HG03378 (cell line): ENCODE data around the gene AGAP1.
"Not testable (repeated sequence)": the region's sequence is repeated elsewhere in the genome, so short reads cannot be mapped to it uniquely, and the experiment has no call there.

Experiments
- ATAC-seq: cut with Tn5 transposase; IDR thresholded peaks from one replicate; pipeline ENCODE4 v1.9.1; 2021; ENCODE audit warnings: mild to moderate bottlenecking, moderate library complexity; ENCODE audit not compliant: unreplicated experiment

The AGAP1 gene

DNA sequence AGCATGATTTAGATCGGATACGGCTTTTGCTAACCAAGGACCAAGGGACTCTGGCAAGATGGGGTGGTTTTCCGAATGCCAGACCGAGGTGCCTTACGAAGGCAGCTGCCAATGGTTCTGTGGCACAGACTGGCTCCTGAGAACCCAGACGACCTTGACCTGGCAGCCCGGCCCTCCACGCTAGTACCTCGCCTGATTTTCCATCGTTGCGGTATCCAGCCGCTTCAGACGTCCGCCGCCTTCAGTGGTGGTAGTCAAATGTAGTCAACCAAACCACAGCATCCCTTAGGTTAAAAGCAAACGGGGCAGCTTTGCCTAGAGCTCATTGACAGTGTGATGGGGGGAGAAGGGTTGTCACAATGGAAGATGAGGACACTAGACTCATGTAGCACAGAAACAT, 631.7 kb downstream of the AGAP1 start:
- no peak for ATAC-seq

DNA sequence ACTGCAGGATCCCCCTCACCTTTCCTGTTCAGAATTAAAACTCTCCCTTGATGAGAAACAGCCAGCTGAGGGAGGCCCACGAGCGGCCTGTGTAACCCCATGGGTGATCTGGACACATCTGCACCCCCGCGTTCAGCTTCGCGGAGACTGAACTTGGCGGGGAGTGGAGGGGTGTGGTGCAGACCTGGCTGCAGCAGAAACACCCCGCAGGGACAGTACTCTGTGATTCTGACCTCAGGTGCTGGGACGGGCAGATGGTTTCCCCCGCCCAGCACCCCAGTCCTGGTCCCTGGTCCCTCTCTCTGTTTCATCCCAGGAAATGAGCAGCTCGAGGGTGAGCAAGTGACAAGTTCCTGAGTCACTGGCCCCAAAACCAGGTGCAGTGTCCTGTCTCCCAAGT, 633.2 kb downstream of the AGAP1 start:
- ATAC-seq = no peak

DNA sequence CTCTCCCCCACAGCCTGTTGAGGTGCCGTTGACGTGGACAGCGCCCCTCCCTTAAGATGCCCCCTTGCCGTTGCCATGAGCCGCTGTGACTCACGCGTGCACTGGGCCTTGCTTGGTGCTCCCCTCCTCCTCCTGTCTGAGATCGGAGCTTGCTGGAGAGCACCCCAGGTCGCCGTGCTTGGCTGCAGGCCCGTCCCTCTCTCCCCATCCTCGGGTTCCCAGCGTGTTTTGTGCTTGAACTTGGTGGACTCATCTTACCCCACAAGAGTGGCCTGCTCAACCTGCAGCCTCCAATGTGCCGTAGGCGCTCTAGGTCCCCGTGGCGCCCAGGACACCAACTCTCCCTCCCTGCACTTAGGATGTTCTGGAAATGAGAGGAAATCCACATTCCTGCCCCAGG, 634.5 kb downstream of the AGAP1 start:
- ATAC-seq = no peak

DNA sequence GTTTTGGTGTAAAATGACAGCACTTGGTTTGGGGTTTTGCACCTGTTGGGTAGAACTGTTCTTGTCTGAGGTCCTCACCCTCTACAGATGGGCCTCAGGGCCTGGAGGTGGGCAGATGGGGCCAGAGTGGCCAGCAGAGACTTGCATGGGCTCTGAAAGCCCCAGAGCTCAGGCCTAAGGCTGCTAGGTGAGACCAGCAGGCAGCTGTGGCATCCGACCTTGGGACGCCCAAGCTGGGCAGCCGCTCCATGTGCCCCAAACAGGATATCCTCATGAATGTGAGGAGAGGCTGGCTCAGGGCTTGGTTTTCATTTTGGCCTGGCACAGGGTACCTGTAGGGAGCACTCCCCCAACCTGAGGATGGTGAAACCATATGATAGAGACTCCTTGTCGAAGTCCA, 636.1 kb downstream of the AGAP1 start:
- ATAC-seq = no peak

DNA sequence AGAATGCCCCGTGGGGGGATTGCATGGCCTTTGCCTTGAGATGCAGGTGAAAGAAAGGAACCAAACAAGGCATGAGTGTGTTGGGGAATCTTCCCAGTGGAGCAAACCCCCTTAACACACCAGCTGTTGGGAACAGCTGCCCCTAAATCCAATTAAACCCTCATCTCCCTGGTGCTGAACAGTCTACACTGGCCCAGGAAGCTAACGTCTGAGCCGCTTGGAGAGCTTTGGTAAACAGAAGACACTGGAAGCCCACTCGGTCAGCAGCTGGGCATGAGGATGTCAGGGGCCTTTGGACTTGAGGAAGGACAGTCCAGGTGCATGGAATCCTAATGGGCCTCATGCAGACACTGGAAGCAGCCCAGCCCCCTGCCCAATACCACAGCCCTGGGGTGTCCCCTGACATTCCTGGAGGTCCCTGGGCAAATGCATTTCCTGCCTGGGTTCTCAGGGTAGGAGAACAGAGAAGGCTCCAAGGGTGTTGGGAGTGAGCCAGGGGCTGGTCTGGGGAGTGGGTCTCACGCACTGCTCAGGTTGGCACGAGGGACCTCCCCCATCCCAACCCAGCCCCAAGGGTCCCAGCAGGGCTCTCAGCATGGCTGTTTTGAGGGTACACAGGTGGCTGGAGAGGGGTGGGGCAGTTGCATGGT, 636.6 kb downstream of the AGAP1 start:
- ATAC-seq = no peak

DNA sequence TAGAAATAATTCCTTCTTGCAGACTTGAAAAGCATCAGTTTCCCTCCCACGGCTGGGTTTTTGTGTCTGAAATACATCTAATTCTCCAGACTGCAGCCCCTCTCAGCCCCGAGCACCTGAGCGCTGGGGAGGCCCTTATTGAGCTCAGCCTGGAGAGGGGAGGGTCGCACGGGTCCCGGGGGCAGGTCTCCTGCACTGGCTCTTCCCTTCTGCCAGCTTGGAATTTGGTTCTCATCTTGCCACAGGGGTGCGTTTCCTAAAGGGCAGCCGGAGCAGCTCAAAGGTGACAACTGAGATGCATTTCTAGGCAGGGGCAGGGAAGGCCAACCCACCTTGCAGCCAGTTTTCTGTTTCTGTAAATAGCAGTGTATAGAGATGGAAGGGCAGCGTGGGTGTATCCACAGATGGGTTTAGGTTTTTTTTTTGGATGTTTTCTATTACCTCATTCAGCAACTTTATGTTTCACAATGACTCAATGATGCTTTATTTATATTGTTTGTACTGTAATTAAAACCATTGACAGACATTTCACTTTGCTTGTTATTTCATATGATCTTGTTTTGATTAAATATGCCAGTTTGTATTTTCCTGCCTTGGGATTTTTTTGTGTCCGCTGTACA, 637.3 kb downstream of the AGAP1 start:
- no peak for ATAC-seq

DNA sequence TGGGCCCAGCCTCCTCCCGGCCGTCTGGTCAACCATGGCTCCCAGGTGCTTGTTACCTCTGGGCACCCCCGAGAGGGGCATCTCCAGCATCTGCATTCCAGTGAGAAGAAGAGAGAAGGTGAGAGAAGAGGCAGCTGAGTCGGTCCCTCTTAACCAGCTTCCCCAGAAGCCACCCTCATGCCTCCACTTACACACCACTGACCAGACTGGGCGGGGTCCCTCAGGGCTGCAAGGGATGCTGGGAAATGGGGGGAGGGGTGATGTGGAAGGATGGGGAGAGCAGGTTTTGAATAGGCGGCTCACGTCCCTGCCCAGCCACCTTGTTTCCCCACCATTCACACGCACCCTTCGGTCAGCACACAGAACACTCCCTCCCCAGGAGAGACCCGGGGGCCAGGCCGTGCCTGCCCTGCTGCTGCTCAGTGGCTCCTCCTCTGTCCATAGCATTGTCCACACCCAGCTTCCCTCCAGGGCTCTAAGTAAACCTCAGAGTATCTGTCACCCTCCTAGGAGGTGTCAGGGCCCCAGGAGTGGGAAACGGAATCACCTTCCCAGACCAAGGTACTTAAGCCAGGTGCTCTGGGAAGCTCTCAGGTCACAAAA, 639.7 kb downstream of the AGAP1 start:
- ATAC-seq = no peak

DNA sequence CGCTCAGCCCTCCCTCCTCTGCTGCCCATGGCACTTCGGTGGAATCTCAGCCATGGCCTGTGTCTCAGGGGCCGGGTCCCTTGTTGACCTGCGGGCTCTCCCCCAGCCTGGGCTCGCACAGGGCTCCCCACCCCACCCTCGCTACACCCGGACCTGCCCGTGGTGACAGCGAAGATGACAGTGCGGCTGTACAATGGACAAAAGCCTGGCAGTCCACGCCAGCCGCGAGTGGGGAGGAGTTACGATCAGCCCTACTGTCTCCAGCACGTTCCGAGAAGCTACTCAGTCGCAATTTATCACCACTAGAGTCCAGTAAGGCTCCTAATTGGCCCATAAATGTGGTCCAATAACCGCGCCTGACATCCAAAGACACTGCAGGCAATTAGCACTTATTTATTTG, 642.7 kb downstream of the AGAP1 start:
- ATAC-seq = no peak

DNA sequence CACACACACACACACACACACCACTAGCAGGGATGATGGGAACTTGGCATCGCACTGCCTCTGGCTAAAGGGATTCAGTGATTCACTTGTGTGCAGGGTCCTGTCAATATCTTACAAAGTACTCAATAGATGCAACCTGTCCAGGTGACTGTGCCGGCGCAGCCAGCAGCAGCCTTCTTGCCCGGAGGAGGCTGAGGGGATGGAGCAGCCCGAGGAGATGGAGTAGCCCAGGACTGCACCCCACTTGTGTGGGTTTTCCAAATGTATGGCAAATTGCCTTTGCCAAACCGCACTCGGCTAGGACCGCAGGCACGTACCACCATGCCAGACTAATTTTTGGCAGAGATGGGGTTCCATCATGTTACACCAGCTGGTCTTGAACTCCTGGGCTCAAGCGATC, 643.2 kb downstream of the AGAP1 start:
- ATAC-seq = no peak

DNA sequence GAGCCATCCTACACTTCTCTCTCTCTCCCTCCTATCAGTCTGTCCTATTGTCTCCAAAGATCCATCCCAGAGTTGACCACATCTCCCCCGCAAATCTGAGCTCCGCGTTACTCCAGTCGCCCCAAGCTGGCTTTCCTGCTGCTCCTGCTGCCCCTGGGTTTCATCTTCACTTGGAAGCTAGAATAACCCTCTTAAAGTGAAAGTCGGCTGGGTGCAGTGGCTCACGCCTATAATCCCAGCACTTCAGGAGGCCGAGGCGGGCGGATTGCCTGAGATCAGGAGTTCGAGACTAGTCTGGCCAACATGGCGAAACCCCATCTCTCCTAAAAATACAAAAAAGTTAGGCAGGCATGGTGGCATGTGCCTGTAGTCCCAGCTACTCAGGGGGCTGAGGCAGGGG, 647.8 kb downstream of the AGAP1 start:
- ATAC-seq = not testable (repeated sequence)

DNA sequence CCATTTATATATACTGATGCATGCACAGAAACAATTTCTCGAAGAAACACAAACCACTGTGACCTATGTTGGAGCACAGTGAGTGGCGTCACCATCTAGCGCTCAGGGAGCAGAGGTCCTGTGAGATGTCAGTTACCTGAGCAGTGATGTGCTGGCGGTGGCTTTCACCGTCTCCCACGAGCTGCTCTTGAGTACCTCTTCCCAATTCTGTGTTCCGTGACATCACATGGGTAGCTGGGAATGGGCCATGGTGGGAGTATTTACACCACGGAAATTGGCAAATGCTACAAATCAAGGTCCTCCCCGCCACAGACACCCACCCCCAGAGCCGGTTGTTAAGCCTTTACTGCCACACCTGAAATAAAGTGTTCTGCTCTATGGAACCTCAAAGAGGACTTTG, 650.0 kb downstream of the AGAP1 start:
- ATAC-seq = no peak

DNA sequence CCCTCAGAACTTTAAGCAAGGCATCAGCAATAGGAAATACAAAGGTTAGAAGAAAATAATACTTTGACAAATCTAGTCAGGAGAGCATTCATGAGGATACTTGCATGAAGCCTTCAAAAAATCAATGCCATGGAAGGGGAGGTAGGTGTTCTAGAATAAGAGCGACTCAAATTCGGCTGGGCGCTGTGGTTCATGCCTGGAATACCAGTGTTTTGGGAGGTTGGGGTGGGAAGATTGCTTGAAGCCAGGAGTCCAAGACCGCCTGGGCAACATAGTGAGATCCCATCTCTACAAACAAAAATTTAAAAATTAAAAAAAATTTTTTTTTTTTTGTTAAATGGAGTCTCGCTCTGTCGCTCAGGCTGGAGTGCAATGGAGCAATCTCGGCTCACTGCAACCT, 652.6 kb downstream of the AGAP1 start:
- ATAC-seq = no peak

DNA sequence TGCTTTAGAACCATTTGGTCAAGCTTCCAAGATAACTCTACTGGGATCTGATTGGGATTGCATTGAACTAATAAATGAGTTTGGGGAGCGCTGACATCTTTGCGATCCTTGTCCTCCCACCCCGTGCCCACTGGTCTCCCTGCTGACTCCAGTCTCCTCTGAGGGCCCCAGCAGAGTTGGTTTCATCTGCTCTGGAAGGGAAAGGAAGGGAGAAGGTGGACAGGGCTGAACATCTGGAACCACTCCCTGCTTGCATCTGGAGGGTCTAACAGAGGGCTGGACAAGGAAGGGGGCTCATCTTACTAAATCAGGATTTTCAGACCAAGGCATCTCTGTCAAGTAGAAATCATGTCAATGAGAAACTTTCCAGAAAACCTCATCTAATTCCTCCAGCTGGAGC, 661.6 kb downstream of the AGAP1 start:
- no peak for ATAC-seq

DNA sequence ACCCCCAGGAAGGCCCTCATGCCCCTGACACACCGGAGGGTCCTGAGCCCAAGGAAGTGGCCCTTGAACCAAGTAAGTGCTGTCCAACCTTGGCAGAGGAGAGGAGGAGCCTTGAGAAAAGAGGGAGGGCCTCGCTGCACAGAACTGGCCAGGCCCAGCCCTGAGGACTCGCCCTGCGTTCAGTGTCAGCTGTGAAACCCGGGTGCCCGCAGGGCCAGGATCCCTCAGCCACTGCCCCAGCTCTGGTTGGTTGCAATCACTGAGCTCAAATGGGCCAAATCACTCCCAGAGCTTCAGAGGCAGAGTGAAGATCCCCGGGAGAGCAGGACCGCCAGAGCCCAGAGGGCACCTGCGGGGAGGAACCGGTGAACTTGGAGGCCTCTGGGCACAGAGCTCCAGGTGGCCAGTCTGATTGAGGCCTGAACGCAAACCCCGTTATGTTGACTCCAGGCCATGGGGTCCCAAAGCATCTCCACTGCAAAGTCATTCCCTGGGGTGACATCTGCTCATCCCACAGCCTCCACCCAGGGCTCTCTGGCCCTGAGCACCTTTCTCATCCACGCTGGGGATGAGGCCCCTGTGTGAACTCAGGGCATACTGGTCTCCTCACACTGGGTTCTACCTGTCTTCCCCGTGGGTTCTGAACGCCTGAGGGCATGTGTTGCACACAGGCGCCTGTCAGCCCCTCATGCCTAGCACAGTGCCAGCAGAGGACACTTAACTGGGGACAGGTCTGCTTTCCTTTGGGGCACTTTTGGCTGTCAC, 662.4 kb downstream of the AGAP1 start:
- ATAC-seq = no peak

DNA sequence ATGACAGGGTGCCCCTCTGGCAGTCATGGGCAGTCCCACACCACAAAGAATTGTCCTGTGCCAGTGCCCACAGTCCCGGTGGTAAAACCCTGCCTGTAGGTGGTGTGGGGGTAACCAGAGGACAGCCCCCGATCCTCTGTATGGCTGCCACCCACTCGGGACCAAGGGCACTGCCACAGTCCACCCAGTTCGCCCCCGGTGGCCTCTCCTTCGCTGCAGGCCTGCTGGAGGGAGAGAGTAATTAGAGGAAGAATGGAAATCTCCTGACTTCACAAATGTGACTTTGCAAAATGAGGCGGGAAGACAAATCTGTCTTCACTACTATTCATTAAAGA, 663.0 kb downstream of the AGAP1 start:
- no peak for ATAC-seq

DNA sequence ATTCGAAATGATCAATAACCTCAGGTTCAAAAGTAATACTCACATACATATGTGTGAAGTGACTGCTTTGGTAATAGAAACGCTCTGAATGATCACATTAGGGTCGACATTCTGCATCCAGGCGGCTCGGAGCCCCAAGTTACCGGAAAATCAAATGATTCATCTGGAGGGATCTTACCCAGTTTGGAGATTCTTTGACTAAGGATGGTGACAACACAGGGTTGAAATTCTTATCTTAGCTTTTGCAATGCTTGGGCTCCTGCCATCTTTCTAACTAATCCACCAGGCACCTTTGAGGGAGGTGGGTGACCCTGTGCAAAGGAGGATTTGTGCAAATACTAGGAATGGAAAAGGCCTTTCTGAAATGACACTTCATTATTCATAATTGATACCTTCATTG, 663.5 kb downstream of the AGAP1 start:
- ATAC-seq = no peak

DNA sequence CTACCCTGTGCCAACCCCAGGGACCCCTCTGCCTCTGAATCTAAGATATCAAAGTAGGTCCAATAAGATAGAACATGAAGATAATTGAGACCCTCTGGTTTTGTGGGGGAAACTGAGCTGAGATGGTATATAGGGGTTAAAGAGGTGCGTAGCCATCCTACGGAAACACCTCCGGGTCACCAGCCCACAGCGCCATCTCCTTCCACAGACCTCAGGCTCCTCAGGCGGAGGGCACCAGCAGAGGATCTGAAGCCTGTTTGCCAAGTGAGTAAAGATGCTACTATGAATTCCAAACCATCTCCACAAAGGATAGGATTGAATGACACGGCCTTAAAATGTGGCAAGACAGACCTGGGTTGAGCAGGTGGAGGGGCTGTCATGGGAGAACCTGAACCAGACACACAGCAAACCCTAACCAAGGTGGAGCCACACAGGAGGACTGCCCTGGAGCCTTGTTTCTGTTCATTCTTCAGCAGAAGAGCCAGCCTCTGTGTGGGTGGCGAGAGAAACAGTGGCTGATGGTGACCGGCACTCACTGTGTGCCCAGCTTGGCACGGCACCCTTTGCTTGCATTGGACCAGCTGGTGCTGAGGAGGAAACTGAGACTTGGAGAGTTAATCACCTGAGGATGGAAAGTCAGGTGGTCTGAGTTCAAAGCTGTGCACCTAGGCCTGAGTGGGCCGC, 664.1 kb downstream of the AGAP1 start:
- no peak for ATAC-seq

DNA sequence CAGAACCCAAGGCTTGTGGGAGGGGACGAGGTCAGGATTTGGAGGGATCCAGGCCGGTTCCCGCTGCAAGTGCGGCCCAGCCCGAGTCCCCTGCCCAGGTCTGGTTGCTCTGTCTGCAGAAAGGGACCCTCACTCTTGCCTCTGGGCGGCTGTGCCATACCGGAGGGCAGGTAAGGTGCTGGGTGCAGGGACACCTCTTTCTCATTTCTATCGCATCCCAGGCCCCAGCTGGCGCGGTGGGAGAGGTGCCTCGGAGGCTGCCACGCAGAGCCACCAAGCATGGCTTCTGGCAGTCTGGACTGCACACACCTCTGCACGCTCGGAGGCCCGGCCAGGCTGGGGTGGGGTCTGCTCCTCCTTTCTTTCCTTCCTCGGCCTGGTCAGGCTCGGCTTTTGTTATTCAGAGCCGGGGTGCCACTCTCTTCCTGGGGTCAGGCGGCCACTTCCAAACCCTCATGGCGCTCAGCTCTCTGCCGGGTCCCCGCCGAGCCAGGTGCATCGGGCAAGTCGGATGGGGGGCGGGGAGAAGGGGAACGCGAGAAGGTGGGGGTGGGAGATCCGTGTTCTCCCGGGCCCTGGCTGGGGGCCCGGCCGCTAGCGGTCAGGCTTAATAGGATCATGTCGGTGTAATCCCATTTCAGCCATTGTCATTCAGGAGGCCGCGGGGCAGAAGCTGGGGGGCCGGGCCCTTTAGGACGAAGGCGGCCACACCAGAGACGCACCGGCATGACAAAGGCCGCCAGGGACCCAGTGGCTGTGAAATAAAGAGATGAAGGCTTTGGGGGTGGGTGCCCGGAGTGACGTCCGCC, 665.3 kb downstream of the AGAP1 start:
- ATAC-seq = no peak

DNA sequence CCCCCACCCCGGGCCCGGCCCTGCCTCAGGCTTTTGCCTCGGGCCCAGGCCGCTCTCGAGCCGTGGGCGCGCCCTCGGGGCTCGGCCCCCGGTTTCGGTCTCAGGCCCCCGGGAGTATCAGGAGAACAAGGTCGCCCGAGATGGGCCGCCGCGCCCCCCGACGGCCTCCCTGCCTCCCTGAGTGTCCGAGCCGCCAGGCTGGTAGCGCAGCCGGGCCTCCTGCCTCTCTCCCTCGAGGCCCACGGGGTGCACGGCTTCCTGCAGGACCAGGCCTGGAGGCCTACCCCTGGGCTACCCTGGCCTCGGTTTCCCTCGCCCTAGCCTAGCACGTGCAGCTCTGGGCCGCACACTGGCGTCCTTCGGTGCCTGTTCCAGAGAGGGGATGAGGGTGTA, 665.9 kb downstream of the AGAP1 start:
- no peak for ATAC-seq

DNA sequence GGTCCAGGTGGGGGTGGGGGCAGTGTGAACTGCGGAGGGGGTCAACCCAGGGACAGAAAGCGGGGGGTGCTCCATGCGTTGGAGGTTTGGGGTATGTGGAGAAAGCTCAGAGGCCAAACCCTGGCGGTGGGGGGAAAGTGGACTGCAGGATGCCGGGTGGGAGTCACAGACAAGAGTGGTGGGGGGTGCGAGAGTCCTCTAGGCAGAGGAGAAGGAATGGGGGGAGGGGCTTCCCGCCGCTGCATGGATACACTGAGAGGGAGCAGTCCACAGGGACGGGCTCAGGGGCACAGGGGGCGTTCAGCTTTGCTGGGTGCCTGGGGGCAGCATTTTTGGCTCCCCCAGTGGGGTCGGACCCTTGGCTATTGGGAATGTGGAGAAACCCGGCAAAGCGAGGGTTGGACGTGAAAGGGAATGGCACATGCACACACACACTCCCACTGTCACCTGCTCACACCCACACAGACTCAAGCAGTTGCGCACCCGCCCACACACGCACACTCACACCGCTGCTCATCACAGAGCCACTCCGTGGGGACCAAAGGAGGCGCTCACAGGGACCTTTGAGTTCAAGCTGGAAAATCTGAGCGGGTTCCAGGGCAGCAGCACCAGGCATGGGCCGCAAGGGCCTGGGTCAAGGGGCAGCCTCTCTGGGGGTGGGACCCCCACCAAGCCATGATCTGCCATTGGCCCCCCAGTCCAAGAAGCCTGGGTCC, 666.7 kb downstream of the AGAP1 start:
- no peak for ATAC-seq
